Measurements from ENCODE around the gene CGRRF1.

CGRRF1 gene

DNA sequence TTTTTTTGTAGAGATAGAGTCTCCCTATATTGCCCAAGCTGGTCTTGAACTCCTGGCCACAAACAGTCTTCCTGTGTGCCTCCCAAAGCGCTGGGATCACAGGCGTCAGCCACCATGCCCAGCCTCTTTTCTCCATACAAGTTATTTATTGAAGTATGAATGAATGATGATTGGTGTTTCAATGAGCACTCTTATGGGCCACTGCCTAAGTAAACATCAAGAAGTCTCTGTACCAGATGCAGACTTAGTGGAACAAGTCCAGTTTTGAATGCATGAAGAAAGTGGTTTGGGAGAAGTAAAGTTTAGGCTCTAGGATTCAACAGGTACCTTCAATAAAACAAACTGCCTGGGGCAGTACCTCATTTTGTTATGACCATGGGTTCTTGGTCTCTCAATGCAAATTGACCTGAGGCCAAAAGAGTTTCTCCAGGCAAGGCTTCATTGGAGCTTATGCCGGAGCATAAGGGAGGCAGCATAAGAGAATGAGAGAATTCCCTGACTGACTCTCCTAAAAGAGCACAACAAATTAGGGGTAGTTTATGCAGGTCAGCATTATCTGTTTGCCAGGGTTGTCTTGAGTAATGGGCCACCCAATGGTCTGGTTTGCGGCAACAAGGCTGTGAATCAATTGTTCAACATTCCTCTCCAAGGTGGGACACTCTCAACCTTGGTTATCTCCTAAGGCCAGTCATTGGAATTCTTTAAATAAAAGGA lies 19.8 kb upstream of the CGRRF1 start:
- DNase-seq (ENCODE audit: low read depth), result no peak

DNA sequence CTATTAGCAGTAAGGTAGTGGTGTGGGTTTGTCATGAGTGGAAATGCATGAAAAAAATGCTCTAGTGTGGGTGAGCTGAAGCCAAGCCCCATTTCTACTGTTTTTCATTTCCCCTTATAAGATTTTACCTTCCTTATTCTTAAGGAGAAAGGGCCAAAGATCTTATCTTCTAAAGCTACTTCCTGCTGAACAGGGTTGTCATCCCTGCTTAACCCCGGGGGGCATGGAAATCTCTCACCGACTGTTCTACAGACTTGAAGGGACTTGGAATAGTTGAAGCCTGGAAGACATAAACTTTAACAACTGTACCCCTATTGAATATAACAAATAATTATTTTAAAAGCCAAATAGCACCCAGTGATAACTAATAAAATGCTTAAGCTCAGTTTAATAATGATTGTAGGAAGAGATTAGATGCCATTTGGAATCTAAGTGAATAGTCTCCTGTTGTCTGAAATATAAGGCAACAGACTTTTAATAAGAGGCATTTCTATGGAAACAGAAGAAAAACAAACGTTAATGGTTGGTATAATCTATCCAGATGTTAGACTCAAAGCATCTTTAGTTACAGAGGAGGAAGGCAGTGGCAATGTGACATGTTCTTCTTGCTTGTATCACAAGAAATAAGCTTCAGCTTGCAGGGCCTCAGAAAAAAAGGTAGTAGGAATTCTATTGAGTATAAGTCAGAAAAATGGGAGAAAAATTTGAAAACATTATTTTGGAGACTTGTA lies 19.1 kb upstream of the CGRRF1 start:
- DNase-seq (ENCODE audit: low read depth), result no peak

DNA sequence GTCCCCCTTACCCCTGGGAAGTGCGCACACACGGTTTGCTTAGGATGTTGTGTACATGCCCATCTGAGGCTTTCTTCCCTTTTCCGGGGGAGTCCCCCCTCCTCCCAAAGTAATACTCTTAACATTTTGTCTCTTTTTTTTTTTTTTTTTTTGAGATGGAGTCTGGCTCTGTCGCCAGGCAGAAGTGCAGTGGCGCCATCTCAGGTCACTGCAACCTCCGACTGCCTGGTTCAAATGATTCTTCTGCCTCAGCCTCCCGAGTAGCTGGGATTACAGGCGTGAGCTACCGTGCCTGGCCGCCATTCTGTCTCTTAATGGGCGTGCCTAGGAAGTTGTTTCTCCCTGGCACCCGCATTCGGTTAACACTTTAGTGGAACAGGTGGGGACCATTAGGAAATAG lies 16.4 kb upstream of the CGRRF1 start:
- no peak for DNase-seq (ENCODE audit: low read depth)

DNA sequence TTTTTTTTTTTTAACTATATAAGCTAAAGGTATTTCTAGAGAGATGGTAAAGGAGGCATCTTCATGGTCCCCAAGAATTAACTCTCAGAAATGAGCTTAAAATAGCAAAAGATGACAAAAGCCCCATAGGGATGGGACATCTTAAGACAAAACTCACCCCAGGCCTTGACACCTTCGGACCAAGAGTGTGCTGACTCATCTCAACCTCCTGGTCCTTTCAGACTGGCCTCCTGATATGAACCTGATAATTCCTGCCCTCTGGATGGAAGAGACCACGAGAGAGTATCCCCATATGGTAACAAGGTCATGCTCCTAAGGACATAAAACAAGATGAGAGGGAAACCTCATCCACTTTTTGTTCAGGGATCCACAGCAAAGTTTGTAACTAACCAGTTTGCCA lies 12.5 kb upstream of the CGRRF1 start:
- no peak for DNase-seq (ENCODE audit: low read depth)

DNA sequence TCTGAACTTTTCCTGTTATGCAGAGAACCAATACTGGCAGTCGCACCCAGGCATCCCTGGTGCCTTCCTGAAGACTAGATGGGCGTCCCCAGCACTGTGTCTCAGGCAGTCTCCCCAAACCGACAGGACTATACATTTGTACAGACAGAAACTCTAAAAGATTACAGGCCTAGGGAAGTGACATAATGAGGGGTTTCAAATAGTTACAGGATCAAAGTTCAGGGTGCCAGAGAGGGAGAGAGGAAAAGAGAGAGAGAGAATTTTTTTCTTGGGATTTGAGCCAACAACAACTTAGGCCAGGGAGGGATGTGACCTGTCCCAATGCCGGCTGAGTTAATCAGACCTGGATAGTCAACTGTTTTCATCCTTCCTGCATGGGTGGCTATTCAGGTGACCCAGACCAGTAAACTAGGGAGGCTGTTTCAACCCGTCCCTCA lies 11.6 kb upstream of the CGRRF1 start:
- DNase-seq (ENCODE audit: low read depth), result no peak

DNA sequence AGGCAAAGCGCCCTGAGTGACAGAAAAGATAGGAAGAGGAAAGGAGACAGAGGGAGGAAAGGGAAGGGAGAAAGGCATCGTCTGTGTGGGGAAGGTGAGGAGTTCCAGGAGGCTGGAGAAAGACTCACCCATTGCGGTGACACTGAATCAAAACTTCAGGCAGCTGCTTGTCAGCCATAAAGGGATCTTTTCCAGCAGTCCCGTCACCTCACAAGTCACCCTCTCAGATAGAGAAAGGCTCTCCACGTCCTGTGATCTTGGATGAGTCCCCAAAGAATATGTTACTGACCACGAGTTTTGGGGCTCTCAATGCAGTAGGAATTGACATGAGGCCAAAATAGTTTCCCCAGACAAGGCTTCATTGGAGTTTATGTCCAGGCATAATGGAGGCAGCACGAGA lies 11.1 kb upstream of the CGRRF1 start:
- no peak for DNase-seq (ENCODE audit: low read depth)

DNA sequence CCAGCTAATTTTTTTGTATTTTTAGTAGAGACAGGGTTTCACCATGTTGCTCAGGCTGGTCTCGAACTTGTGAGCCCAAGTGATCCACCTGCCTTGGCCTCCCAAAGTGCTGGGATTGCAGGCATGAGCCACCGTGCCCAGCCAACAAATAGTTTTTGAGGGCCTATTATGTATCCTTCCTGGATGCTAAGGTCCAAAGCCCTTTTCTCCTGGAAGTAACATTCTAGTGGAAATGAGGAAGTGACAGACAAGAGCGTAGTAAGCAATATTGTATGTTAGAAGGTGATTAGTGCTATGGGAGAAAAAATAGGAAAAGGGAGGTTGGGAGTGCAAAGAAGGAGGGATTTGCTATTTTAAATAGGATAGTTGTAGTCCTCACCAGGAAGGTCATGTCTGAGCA lies 9.0 kb upstream of the CGRRF1 start:
- no peak for DNase-seq (ENCODE audit: low read depth)

DNA sequence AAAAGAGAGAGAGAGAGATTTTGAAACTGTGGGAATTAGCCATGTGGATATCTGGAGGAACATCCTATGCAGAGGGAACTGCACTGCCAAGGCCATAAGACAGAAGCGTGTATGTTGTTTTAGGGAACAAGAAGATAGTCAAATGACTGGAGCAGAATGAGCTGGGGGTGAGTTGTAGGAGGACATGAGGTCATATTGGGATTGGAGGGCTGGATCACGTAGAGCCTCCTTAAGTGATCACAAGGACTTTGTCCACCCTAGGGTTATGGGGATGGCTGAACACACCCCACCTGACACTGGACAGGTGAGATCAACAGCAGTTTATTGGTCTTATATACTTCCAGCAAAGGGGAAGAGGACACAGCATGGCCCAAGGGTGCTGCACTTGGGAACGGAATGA lies 8.2 kb upstream of the CGRRF1 start:
- no peak for DNase-seq (ENCODE audit: low read depth)

DNA sequence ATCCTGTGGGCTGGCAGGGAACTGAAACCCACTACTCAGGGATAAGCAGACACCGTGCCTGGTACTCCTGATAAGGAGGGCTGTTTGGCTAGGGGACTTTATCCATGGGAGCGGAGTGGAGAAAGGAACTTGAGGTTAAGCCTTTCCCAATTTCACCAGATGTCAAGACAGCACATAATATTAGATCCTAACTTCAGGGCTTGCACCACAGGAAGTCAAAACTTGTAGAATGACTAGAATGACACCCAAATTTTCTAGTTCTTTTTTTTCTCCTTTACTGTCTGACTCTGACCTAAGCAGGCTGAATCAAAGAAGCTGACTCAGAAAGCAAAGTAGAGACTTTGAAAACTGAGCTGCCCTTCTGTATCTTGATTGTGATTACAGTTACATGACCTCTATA lies 7.1 kb upstream of the CGRRF1 start:
- no peak for DNase-seq (ENCODE audit: low read depth)

DNA sequence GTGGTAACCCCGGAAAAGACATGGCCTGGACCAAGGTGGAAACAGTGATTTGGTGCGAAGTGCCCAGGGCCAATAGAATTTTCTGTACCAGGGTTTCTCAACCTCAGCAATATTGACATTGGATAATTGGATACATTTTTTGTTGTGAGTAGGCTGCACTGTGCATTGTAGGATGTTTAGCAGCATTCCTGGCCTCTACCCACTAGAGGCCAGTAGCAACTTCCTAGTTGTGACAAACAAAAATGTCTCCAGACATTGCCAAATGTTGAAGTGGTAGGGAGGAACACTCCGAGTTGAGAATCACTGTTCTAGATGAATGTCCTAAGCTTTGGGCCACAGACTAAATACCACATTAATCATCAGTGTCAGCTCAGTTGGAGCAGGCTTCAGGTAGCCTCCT lies 6.2 kb upstream of the CGRRF1 start:
- DNase-seq (ENCODE audit: low read depth), result no peak

DNA sequence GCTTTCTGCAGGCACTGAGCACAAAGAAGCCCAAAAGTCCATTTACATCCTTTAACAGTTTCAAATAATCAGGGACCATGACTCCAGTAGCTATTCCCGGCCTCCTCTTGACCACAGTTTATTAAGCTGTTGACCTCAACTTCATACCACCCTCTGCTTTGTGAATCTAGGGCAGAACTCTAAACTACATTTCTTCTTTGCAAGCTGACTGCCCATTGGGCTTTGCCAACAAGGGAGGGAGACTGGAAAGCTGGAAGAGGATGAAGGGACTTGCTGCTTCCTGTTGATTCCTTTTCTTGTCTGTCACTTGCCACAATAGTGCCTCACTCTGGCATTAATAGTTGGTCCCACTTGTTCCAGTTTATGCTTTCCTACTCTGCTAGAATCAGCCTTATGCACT lies 2.7 kb downstream of the CGRRF1 start:
- no peak for DNase-seq (ENCODE audit: low read depth)

DNA sequence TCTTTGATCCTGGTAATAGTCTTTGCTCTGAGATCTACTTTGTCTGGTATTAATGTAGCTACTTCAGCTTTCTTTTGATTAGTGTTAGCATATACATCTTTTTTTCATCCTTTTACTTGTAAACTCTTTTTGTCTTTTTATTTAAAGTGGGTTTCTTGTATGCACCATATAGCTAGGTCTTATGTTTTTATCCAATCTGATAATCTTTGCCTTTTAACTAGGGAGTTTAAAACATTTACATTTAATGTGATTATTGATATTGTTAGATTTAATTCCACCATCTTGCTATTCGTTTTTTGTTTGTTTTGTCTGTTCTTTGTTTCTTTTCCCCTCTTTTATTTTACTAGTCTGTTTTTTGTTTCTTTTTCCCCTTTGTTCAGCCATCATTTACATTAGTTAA lies 6.0 kb downstream of the CGRRF1 start:
- no peak for DNase-seq (ENCODE audit: low read depth)

DNA sequence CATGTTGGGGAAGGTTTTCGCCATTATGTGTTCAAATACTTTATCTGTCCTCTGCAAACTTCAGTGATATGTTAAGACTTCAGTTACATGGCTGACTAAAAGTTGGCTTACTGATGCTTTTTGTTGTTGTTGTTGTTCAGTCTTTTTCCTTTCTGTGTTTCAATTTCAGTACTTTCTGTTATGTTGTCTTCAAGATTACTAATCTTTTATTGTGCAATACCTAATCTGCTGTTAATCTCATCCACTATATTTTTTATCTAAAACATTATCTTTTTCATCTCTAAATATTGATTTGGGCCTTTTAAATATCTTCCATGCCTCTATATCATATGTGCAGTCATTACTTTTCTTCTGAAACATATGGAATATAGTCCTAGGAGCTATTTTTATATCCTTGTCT lies 7.0 kb downstream of the CGRRF1 start:
- DNase-seq (ENCODE audit: low read depth), result no peak

DNA sequence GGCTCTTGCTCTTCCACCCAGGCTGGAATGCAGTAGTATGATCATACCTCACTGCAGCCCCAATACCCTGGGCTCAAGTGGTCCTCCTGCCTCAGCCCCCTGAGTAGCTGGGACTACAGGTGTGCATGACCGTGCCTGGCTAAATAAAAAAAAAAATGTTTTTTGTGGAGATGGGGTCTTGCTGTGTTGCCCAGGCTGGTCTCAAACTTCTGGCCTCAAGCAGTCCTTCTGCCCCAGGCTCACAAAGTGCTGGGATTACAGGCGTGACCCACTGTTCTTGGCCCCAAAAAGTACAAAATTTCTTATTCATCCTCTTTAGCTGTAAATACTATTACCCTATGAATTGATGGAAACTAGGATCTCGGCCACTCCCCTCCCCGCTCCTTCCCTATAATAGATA lies 14.7 kb downstream of the CGRRF1 start:
- no peak for DNase-seq (ENCODE audit: low read depth)

DNA sequence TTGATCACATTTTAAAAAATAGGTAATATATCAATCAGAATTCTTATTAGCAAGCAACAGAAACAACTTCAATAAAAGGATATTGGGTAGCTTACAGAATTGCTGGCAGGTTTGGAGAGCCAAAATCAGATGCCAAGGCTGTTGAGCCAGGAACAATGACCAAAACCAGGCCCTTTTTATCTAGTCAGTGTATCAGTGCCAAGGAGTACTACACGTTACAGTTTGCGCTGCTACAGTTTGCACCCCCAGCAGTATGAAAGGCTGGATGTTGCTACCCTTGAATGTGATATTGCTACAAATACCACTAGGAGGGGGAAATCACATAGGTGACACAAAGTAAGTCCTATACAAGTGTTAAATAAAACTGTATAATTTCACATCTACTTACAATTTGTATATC lies 19.3 kb downstream of the CGRRF1 start:
- no peak for DNase-seq (ENCODE audit: low read depth)

DNA sequence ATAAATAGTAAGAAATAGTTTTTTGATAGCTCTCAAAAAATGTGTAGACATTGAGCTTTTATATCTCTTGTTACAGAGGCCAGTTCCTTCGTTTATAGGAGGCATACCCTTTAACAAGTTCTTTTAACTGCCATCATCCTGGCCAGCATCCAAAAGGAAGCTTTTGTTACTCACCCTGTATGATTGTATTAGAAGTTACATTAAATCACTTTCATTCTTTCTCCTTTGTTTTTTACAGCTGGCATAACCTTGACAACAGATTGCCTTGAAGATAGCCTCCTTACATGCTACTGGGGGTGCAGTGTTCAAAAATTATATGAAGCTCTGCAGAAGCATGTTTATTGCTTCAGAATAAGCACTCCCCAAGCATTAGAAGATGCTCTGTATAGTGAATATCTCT lies 20.1 kb downstream of the CGRRF1 start:
- DNase-seq (ENCODE audit: low read depth), result no peak

DNA sequence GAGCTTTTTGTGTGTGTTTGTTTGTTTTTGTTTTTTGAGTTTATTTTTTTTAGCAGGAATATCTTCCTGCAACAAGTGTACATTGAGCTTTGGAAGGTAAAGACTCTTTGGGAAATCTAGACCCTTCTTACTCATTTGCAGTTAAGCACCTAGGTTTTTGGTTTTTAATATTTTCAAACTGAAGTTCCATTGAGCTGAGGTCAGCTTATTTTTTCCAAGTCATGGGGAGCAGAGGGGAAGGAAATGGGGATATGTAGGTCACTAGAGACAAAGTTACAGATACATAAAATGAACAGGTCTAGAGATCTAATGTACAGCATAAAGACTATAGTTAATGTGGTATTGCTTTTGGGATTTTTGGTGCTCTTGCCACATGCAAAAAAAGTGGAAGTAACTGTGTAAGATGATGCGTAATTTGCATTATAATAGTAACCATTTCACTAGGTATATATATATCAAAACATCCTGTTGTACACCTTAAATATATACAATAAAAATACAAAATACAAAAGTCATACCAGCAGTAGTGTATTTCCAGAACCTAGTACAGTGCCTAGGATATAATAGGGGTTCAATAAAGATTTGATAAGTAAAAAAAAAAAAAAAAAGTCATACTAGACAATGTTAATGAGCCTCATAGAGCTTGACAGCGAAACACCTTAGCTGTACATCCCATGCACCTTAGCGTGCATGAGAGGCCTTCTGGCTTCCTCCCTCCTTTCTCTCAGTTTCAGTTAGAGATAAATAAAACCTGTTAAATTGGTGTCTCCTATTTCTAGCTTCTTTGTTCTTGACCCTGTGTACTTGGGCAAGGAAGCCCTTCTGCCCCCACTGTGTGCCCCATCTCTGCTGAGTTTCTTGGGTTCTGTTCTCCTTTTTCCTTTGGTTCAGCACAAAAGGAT lies 22.7 kb downstream of the CGRRF1 start:
- no peak for DNase-seq (ENCODE audit: low read depth)

DNA sequence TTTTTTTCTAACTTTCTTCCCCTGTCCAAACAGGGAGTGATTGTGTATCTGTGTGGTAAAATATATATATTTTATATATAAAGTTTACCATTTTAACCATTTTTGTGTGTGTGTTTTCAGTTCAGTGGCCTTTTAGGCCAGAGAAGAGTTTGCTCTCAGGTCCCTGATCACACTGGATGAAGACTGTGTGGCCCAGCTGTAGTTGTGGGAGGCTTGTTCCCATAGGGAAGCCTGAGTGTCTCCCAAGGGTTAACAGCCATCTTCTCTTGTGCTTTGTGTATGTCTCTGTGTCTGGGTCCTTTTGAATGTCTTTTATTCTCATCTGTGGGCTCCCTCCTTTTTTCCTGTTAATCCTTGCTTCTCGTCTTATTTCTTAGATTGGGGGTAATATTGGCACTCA lies 23.4 kb downstream of the CGRRF1 start:
- no peak for DNase-seq (ENCODE audit: low read depth)

DNA sequence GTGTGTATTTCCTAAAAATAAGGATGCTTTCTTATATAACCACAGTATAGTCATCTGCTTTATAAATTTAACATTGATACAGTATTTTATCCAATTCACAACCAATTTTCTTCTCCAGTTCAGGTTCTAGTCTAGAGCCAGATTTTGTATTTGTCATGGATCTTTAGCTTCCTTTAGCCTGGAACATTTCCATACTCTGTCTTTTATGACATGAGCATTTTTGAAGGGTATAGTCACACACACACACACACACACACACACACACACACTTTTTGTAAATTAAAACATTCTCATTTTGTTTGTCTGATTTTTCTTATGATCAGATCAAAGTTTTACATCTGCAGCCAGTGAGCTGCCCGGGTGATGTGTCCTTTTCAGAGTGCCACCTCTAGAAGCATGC lies 25.4 kb downstream of the CGRRF1 start:
- DNase-seq (ENCODE audit: low read depth), result no peak

DNA sequence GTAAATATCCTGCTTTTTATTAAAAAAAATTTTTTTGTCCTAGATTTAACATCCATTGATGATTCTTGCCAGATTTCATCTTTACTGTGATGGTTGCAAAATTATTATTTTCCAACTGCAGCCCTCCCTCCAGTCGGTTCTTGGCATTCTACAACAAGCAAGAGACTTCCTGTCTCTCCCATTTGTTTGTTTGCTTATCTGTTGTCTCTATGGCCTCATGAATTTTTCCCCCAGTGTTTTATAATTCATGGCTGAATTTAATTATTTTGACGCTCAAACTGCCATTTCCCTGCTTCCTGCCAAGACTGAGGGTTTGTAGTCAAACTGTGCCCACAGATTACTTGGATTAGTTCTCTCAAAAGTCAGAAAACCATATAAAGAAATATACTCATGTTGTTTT lies 25.9 kb downstream of the CGRRF1 start:
- no peak for DNase-seq (ENCODE audit: low read depth)

DNA sequence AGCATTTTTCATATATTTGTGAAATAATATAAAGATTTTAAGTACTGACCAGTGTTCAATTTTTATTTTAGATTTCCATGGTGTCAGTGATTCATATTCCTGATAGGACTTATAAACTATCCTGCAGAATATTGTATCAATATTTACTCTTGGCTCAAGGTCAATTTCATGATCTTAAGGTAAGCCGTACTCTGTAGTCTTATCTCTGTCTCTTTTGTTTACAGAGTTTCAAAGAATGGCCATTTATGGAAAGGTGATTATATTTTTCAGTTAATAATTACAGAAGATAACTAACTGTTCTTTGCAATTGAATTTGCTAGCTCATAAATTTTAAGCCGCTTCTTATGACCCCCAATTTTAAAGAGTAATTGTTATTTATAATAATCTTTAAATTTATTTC lies 27.9 kb downstream of the CGRRF1 start:
- no peak for DNase-seq (ENCODE audit: low read depth)

DNA sequence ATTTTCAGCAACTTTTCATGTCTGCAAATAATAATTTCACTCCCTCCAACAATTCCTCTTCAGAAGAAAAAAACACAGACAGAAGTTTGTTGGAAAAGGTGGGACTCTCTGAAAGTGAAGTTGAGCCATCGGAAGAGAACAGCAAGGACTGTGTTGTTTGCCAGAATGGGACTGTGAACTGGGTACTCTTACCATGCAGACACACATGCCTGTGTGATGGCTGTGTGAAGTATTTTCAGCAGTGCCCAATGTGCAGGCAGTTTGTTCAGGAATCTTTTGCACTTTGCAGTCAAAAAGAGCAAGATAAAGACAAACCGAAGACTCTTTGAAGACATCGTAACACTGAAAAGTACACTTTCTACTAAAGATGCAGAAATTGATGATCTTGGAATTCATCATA lies 28.3 kb downstream of the CGRRF1 start:
- DNase-seq (ENCODE audit: low read depth), result no peak

DNA sequence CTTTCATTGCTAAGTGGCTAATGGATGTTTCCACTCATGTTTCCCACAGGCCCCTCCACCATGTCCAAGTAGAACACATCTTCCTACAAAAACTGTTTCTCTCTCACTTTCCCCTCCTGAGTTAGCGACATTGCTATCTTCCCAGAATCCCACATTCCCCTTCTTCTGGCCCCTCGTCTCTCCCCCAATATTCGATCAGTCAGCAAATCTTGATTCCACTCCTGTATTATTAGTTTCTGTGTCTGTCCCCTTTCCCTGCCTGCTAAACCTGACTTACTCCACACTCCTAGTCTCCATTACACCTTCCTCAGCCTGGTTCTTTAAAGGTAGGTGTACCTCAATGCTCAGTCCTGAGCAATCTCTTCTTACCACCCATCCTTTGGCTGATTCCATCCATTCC lies 37.9 kb downstream of the CGRRF1 start:
- no peak for DNase-seq (ENCODE audit: low read depth)
